Melanocyte of skin (primary cell): ENCODE data around the gene DIMT1. TPM values are rescaled to one million over a fixed set of nuclear protein-coding genes. Genes with fewer than 3 reads are reported as not detected.

Source experiments
- small RNA-seq, 2 donors: library from RNA; depleted of rRNA; stranded (forward); fragments of <200 nt; gene quantifications; one replicate each; pipeline ENCODE3, GENCODE V24; 2012
- total RNA-seq, 2 donors: library from RNA; depleted of rRNA; stranded (reverse); fragments of >200 nt; gene quantifications; 2 replicates each; pipeline ENCODE4 v1.2.3, GENCODE V29; 2012

Gene DIMT1
- total RNA-seq, result 10 to 100 TPM; 24.1 to 34.3 TPM

GRCh38 chr5:62403411-62404250, at the start of gene DIMT1:
TSS of gene DIMT1 (minus strand) at chr5:62403905. CDS start at chr5:62403772, 133 bp downstream.

GRCh38 chr5:62412549-62413329, 9.0 kb upstream of the DIMT1 start, which contains the start of gene IPO11:
TSS of gene IPO11 (plus strand) at chr5:62412763. CDS start at chr5:62437280, 24,517 bp downstream.

Small RNA genes lying within 50 kb of the gene (small RNA-seq; reads per million reads assigned to genes)
- gene RNU6-661P, result 0 to 0.04 reads per million in 2 donors

Other genes starting within 250 kb of the DIMT1 start
- gene KIF2A, start 97.7 kb downstream of the DIMT1 start, total RNA-seq, result 10 to 100 TPM; 41.0 to 62.3 TPM
- gene IPO11, start 8.9 kb upstream of the DIMT1 start, total RNA-seq, result 10 to 100 TPM; 20.6 to 36.6 TPM
- under 1 TPM; 0.34 to 1.00 TPM for gene LRRC70, start 174.9 kb upstream of the DIMT1 start, total RNA-seq